Gastroesophageal sphincter (tissue), 4 donors: Measurements from ENCODE around the gene CDC42BPB. TPM values are rescaled to one million over a fixed set of nuclear protein-coding genes. Genes with fewer than 3 reads are reported as not detected.

Experiments used
- ATAC-seq: fragments of 150-250 bp; one replicate; pipeline ENCODE4 v1.9.1; 2016; ENCODE audit warnings: mild to moderate bottlenecking, moderate library complexity
- H3K27ac ChIP-seq, 4 donors: fragments of 200-600 bp; sonication (generic) in 3 of 4; 1 replicate in 3 of 4; 2 replicates in 1 of 4; pipeline ENCODE4 v1.5.1; 2016 to 2019
- H3K27me3 ChIP-seq: fragments of 200-600 bp; sonication (generic); one replicate; pipeline ENCODE4 v1.5.1; 2019
- H3K36me3 ChIP-seq, 2 donors: fragments of 200-600 bp; sonication (generic); one replicate each; pipeline ENCODE4 v1.5.1; 2019; ENCODE audit warnings: control low read depth in 1 of 2
- H3K4me1 ChIP-seq, 3 donors: fragments of 200-600 bp; sonication (generic); 1 replicate in 2 of 3; 2 replicates in 1 of 3; pipeline ENCODE4 v1.5.1; 2016 to 2019; ENCODE audit warnings: control low read depth in 2 of 3
- H3K4me3 ChIP-seq, 2 donors: fragments of 200-600 bp; sonication (generic); one replicate each; pipeline ENCODE4 v1.5.1; 2019; ENCODE audit warnings: mild to moderate bottlenecking in 1 of 2, moderate library complexity in 1 of 2
- H3K9me3 ChIP-seq, 3 donors: fragments of 200-600 bp; sonication (generic); one replicate each; pipeline ENCODE4 v1.5.1; 2017 to 2019; ENCODE audit warnings: control low read depth in 2 of 3
- CTCF ChIP-seq, 4 experiments: fragments of 200-600 bp in 2 of 4; fragments of 450-650 bp in 2 of 4; sonication (generic) in 1 of 4; IDR thresholded peaks; one replicate each; pipeline ENCODE4 v1.5.1; 2017 to 2019; ENCODE audit warnings: antibody characterized with exemption in 4 of 4, mild to moderate bottlenecking in 2 of 4, moderate library complexity in 2 of 4
- EP300 ChIP-seq: sonication (generic); formaldehyde crosslinking; IDR thresholded peaks from one replicate; pipeline ENCODE4 v1.6.1; 2017; ENCODE audit warnings: antibody characterized with exemption, mild to moderate bottlenecking
- POLR2A ChIP-seq, 2 donors: fragments of 450-650 bp; IDR thresholded peaks; one replicate each; pipeline ENCODE4 v1.6.1; 2017; ENCODE audit warnings: antibody characterized with exemption in 2 of 2, mild to moderate bottlenecking in 2 of 2, moderate library complexity in 1 of 2
- POLR2AphosphoS5 ChIP-seq: sonication (generic); formaldehyde crosslinking; IDR thresholded peaks from one replicate; pipeline ENCODE4 v1.6.1; 2017; ENCODE audit warnings: antibody characterized with exemption
- WGBS, 2 donors: methylation state at CpG; one replicate each; pipeline ENCODE4 v1.1.5; 2018; ENCODE audit warnings: low coverage in 1 of 2; 5-methylcytosine and 5-hydroxymethylcytosine counted together
- total RNA-seq, 4 donors: library from RNA; depleted of rRNA; stranded (reverse); fragments of >200 nt; gene quantifications; one replicate each; pipeline ENCODE4 v1.1.0, GENCODE V29; 2016

CDC42BPB gene
- total RNA-seq, 4 donors from 2014 or later: 86.7 to 151 (median 97.3) TPM

DNA sequence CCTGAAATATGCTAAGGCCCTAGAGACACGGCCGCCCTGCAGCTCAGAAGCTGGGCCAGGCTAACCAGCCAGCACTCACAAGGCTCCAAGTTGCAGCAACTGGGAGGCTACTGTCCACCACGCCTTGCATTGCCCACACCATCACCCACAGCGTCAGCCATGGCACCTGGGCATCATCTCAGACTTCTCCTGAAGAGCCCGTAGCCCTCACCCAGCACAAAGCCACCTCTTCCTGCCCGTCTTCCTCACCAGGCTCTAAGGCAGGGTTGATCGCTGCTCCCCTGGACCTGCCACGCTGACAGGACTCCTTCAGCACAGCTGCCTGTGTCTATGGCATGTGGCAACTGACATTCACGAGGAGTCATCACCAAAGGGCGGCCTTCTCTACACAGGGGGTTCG, 38.1 kb downstream of the CDC42BPB start:
- H3K4me1 ChIP-seq: peaks cover 0 to 96% (median 42%) of the 10 kb centered on the region in 3 donors
- 89% methylated on average over 5 of the region's 11 CpGs; no CpG with 5 or more reads in 1 of the 2 donors for WGBS, 2 donors

GRCh38 chr14:103016594-103016993, 40.8 kb downstream of the CDC42BPB start:
- 77 to 85% methylated on average over 2 of the region's 6 CpGs for WGBS, 2 donors
- no peak overlapping the region for H3K4me3 ChIP-seq
- no peak overlapping the region for H3K27ac ChIP-seq
- ATAC-seq: no peak
- peaks cover 0 to 80% (median 28%) of the 10 kb centered on the region in 3 donors for H3K4me1 ChIP-seq
- TF ChIP-seq POLR2A (IDR thresholded peaks at IDR 0.05): no peak
- no peak for TF ChIP-seq EP300
- no peak for TF ChIP-seq CTCF (IDR thresholded peaks at IDR 0.05)
- TF ChIP-seq POLR2AphosphoS5: no peak
- H3K36me3 ChIP-seq: peaks cover 0 to 9% of the 10 kb centered on the region in 2 donors
- H3K9me3 ChIP-seq: no peaks in the 10 kb centered on the region
- no peaks in the 10 kb centered on the region for H3K27me3 ChIP-seq

More for the DNA sequence above, 38.1 kb downstream of the CDC42BPB start:
- no peak for TF ChIP-seq POLR2AphosphoS5
- no peak for TF ChIP-seq POLR2A (IDR thresholded peaks at IDR 0.05)
- H3K36me3 ChIP-seq: peaks cover 0 to 7% of the 10 kb centered on the region in 2 donors
- no peaks in the 10 kb centered on the region for H3K9me3 ChIP-seq
- H3K27me3 ChIP-seq: no peaks in the 10 kb centered on the region
- H3K27ac ChIP-seq: no peak overlapping the region
- no peak for ATAC-seq
- no peak overlapping the region for H3K4me3 ChIP-seq

DNA sequence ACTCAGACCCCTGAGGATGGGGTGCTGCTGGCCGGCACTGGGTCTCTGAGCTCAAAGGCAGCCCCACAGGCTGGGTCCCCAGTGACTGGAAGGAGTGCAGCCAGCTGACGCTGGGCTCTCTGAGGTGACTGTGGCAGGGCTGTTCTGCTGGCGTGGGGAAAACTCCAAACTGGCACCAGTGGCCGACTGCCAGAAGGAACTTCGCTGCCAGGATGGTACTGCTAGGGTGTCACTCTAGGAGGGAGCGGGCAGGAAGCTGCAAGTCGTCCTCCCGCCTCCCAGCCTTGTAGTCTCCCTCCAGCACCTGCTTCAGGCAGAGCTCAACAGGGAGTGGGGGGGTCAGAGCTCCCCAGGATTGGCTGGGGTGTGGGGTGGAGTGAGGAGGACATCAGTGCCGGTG, 41.3 kb downstream of the CDC42BPB start:
- Histone ChIP-seq H3K4me3 (no peak overlapping the region), H3K4me1 (peaks cover 0 to 75% (median 25%) of the 10 kb centered on the region in 3 donors), H3K36me3 (peaks cover 0 to 14% of the 10 kb centered on the region in 2 donors), H3K27ac (no peak overlapping the region), H3K9me3 (no peaks in the 10 kb centered on the region), H3K27me3 (no peaks in the 10 kb centered on the region)
- TF ChIP-seq POLR2AphosphoS5 (no peak), POLR2A (IDR thresholded peaks at IDR 0.05) (no peak), CTCF (IDR thresholded peaks at IDR 0.05) (no peak), EP300 (no peak)
- 79% methylated on average over 2 of the region's 9 CpGs; no CpG with 5 or more reads in 1 of the 2 donors for WGBS, 2 donors
- no peak for ATAC-seq

- TF ChIP-seq POLR2AphosphoS5 (no peak), EP300 (no peak), CTCF (IDR thresholded peaks at IDR 0.05) (no peak), POLR2A (IDR thresholded peaks at IDR 0.05) (no peak)
- 74 to 90% methylated on average over 3 to 5 of the region's 5 CpGs for WGBS, 2 donors
- ATAC-seq: no peak
- Histone ChIP-seq H3K9me3 (no peaks in the 10 kb centered on the region), H3K27me3 (no peaks in the 10 kb centered on the region), H3K4me1 (peaks cover 0 to 70% (median 25%) of the 10 kb centered on the region in 3 donors), H3K27ac (no peak overlapping the region), H3K4me3 (no peak overlapping the region), H3K36me3 (peaks cover 0 to 14% of the 10 kb centered on the region in 2 donors)
These were observed 41.9 kb downstream of the CDC42BPB start for GRCh38 chr14:103015426-103015825.

DNA sequence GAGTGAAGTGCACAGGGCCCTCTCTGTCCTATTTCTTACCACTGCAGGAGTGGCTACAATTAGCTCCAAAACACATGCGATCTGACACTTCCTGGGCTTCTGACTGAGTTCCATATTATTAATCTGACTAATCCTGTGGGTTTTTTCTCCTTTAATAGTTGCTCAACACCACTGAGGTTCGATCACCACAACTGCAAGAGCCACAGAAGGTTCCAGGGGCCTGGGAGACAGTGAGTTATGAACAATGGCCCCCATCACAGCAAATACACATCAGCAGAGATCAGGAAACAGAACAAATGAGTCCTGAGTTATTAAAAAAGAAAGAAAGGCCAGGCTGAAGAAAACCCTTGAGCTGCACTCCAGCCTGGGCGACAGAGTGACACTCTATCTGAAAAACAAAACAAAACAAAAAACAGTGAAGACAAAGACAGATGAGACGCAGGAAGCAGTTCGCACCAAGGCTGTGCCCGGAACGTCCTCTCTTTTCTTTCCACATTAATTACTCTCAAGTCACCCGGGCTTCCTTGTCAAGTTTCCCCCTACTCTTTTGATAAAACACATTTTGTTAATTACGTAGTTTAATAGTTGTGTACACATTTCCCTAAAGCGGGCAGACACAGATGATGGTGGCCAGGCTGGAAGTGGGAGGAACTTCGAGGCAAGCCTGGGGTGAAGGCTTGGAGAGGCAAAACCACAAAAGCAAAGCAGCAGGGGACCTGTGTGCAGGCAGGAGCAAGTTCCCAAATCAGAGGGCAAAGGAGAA, 42.7 kb downstream of the CDC42BPB start:
- 41 to 53% methylated on average over 7 to 11 of the region's 11 CpGs for WGBS, 2 donors
- no peak for ATAC-seq

More for the DNA sequence above, 42.7 kb downstream of the CDC42BPB start:
- TF ChIP-seq POLR2AphosphoS5: no peak
- no peak for TF ChIP-seq CTCF (IDR thresholded peaks at IDR 0.05)
- no peak for TF ChIP-seq EP300
- TF ChIP-seq POLR2A (IDR thresholded peaks at IDR 0.05): no peak
- no peaks in the 10 kb centered on the region for H3K27me3 ChIP-seq
- H3K36me3 ChIP-seq: peaks cover 0 to 21% of the 10 kb centered on the region in 2 donors
- H3K27ac ChIP-seq: no peak overlapping the region
- H3K4me1 ChIP-seq: peaks cover 0 to 65% (median 22%) of the 10 kb centered on the region in 3 donors
- H3K4me3 ChIP-seq: no peak overlapping the region
- H3K9me3 ChIP-seq: no peaks in the 10 kb centered on the region
